HG03439 (cell line): ENCODE measurements around the gene NOL11.
"Not testable (repeated sequence)": the region's sequence is repeated elsewhere in the genome, so short reads cannot be mapped to it uniquely, and the experiment has no call there.

Experiments used
- ATAC-seq: cut with Tn5 transposase; IDR thresholded peaks from one replicate; pipeline ENCODE4 v1.9.1; 2021; ENCODE audit warnings: mild to moderate bottlenecking, moderate library complexity; ENCODE audit not compliant: unreplicated experiment

NOL11 gene

DNA sequence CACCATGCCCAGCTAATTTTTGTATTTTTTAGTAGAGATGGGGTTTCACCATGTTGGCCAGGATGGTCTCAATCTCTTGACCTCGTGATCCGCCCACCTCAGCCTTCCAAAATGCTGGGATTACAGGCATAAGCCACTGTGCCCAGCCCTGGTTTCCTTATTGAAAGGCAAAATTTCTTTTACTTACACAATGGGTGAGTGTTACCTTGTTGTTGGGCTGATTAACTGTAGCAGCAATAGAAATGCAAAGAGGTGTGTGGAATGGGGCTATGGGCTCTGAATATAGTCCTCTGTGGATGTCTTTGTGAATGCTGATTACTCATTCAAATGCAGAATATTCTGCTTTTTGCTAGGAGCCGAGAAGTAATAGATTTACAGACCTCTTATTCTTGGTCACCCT is 34.4 kb downstream of the NOL11 start:
- ATAC-seq, result not testable (repeated sequence)

DNA sequence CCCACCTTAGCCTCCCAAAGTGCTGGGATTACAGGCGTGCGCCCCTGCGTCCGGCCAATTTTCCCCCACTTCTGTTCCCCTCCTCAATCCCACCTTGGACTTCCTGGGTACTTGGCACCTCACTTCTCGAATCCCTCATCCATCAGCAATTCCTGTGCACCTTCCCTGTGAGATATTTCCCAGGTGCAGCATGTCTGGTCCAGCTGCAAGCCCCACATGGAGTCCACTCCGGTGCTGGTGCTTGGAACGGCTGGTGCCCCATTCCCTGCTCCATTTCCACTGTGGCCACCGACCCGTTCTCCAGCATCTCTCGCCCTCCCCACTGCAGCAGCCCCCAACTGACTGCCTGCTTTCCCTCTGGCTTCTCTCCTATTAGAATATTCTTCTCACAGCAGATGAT is 35.3 kb downstream of the NOL11 start:
- ATAC-seq, result no peak

DNA sequence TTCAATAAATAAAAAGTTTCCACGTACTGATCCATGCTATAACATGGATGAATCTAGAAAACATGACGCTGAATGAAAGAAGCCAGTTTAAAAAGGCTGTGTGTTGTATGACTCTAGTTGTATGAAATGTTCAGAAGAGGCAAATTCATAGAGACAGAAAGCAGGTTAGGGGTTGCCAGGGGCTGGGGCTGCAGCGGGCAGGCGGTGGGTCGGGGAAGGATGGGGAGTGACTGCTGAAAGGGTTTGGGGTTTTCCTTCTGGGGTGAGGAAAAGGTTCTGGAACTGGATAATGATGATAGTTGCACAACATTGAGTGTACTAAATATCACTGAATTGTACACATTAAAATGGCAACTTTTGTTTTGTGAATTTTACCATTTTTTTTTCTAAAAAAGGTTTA is 36.3 kb downstream of the NOL11 start:
- ATAC-seq, result no peak

DNA sequence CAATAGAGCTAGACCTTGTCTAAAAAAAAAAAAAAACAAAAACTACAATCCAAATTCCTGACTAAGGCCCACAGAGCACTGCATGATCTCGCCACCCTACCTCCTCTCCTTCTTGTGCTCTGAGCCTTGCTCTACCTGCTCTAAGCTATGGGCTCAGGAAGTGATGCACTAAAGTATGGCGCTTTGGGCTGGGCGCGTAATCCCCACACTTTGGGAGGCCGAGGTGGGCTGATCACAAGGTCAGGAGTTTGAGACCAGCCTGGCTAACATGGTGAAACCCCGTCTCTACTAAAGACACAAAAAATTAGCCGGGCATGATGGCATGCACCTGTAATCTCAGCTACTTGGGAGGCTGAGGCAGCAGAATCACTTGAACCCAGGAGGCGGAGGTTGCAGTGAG is 37.0 kb downstream of the NOL11 start:
- not testable (repeated sequence) for ATAC-seq

DNA sequence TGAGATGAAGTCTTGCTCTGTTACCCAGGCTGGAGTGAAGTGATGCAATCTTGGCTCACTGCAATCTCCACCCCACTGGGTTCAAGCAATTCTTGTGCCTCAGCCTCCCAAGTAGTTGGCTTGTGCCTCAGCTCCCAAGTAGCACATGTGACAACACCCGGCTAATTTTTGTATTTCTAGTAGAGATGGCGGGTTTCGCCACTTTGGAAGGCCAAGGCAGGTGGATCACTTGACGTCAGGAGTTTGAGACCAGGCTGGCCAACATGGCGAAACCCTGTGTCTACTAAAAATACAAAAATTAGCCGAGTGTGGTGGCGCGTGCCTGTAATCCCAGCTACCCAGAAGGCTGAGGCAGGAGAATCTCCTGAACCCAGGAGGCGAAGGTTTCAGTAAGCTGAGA is 39.0 kb downstream of the NOL11 start:
- ATAC-seq, result not testable (repeated sequence)

DNA sequence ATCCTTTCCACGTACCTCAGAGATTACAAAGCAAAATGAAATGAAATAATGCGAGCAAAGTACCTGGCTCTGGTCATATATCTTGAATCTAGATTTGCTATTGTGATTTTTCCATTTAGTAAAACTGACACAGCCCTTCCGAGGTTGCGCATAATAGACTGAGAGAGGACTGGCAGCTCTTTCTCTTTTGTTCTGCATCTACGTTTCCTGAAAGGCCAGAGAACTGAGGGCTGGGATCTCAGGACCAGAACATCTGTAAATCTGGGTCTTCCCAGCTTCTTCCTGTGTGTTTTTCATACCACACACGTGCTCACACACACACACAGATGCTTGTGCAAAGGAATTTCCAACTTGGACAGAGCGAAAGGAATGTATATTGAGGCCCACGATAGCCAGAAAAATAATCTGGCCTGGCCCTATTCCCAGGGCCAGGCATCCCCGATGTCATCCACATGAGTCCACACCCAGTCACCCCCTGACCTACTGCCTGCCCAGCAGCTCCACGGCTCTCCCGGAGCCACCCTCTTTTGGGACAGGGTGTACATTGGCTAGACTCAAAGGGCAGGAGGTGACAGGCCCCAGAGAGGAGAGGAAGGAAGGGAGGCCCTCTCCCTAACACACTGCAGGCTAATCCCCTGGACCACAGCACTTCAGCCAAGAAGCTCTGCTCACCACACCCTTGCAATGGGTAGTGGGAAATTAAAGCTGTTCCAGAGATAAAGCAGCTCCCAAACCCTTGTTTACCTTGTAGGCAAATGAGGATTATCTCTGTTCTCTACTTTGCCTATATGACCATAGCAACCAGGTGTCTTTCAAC is 41.8 kb downstream of the NOL11 start:
- no peak for ATAC-seq

DNA sequence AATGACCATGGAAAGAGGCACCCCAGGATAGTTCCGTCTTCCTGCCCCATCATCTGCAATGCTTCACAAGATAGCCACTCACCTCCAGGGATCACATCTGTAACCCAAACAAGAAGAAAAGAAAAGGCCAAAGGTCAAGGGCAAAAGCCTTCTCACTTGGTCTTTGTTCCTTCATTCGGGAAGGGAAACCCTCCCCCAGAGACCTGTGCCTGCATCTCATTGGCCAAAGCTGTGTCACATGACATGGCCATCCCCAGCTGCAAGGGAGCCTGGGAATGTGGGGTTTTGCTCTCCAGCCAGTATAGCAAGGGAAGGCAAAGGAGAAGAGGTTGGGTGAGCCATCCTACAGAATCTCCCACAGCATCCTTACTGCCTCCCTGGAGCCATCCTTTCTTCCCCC is 47.9 kb downstream of the NOL11 start:
- no peak for ATAC-seq

DNA sequence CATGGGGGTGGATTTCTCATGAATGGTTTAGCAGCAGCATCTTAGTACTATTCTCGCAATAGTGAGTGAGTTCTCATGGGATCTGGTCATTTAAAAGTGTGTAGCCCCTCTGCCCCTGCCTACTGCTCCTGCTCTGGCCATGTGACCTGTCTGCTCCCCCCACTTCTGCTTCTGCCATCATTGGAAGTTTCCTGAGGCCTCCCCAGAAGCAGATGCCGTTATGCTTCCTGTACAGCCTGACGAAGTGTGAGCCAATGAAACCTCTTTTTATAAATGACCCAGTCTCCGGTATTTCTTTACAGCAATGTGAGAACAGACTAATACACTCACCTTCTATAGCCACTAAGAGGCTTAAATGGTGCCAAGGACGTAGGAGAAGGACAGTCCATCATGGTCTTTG is 51.5 kb downstream of the NOL11 start:
- ATAC-seq, result no peak

DNA sequence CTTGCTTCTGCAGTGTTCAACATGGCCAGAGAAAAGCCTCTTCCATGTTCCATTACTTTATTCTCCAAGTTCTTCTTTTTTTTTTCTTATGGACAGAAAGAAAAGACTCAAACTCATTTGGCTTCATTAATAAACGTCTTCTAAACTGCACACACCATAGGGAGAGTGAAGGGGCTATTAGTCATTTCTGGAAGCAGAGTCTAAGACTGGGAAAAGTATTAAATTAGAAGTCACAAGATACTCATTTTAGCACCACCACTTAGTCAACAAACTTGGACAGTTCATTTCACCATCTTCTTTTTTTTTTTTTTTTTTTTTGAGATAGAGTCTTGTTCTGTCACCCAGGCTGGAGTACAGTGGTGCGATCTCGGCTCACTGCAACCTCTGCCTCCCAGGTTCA is 52.8 kb downstream of the NOL11 start:
- no peak for ATAC-seq

DNA sequence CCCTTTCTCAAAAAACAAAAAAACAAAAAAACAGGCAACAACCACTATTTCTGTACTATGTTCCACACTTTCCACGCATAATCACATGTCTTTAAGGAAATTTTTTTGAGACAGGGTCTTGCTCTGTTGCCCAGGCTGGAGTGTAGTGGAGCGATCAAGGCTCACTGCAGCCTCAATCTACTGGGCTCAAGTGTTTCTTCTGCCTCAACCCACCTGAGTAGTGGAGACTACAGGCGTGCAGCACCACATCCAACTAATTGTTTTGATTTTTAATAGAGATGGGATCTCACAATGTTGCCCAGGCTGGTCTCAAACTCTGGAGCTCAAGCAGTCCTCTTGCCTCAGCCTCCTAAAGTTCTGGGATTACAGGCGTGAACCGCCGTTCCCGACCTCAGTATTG is 54.9 kb downstream of the NOL11 start:
- ATAC-seq, result no peak

DNA sequence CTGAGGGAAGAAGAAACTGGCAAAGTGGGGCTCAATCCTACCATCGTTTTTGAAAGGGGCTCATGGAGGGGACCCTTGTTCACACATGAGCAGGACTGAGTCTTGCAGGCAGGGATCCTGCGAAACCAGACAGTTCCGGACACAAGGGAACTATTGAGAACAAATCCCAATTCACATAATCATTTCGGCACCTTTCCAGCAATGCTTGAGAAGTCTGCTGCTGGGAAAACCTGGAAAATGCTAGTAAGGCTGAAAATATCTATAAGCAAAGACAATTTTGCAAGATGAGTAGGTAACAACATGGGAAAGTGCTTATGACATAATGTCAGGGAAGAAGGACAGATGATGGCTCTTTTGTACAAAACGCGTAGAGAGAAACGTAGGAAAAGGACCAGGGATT is 55.5 kb downstream of the NOL11 start:
- ATAC-seq, result no peak

DNA sequence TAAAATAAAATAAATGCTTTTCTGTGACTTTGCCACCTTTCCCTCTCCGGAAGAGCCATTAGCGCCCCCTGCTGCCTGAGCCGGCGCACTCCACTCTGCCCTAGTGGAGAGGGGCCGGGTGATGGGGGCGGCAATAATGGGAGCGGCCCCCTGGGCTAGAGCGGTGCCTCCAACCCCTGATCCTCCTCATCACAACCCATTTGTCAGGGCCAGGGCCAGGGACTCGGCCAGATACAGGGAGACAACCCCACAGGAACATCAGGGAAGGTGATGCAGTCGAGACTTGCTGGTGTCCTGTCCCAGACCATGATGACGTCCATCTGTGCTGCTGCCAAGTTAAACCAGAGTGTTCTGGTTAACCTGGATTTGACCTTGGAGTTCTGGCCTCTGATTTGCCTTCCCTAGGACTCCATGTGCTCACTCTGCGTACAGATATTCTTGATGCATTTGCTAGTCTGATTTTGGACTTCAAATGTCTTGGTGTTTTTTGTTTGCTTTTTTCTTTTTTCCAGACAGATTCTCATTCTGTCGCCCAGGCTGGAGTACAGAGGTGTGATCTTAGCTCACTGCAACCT is 61.4 kb downstream of the NOL11 start:
- no peak for ATAC-seq

DNA sequence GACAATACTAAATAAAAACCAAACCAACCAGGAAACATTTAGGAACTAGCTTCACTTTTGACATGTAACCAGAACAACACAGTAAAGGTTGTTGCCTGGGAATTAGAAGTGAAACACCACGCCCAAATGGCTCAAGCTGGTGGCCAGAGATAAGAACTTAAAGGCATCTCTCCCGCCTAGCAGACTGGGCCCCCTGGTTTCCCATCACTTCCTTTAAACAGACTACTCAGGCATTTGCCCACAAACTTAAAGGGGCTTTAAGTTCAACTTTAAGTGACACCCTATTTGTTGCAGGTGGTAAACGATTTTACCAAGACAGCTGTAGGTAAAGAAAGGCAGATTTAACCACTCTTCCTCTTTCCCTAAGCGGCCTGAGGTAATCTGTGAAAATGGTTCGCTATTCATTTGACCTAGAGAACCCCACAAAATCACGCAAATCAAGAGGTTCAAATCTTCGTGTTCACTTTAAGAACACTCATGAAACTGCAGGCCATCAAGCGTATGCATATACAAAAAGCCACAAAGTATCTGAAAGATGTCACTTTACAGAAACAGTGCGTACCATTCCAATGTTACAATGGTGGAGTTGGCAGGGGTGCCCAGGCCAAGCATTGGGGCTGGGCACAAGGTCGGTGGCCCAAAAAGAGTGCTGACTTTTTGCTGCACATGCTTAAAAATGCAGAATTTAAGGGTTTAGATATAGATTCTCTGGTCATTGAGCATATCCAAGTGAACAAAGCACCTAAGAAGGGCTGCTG is 66.8 kb downstream of the NOL11 start:
- no peak for ATAC-seq

DNA sequence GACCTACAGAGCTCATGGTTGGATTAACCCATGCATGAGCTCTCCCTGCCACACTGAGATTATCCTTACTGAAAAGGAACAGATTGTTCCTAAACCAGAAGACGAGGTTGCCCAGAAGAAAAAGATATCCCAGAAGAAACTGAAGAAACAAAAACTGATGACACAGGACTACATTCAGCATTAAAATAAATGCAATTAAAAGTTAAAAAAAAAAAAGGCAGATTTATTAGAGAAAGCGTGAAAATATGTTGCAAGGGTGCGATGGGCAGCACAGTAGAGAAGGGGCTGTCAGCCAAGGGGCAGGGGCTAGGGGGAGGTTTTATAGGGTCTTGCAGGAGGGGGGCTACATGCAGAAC is 67.4 kb downstream of the NOL11 start:
- no peak for ATAC-seq

DNA sequence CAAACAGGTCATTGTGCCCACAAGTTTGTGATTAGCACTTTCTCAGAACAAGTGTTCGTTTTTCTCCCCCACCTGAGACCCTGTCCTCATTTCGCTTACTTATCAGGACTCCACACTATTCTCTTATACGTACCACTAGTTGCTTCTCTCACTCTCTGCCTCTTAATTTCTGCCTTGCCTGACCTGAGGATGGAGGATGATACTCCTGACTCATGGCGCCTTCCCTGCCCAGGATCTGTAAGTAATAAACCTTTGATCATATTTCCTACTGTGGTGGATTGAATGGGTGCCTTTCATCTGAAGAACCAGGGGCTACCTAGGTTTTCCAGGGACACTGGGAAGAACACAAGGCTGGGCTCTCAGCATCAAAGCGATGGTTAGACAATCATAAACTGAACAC is 67.8 kb downstream of the NOL11 start:
- no peak for ATAC-seq
